Activated naive CD4-positive, alpha-beta T cell treated with anti-CD3 and anti-CD28 coated beads, Interleukin-2, amount 50 U/mL, for 16 hours (primary cell): ENCODE data around the gene NUMA1.

ENCODE experiments used
- DNase-seq: peaks from one replicate; pipeline ENCODE4 v3.0.0-alpha.2; 2020

NUMA1 gene

DNA sequence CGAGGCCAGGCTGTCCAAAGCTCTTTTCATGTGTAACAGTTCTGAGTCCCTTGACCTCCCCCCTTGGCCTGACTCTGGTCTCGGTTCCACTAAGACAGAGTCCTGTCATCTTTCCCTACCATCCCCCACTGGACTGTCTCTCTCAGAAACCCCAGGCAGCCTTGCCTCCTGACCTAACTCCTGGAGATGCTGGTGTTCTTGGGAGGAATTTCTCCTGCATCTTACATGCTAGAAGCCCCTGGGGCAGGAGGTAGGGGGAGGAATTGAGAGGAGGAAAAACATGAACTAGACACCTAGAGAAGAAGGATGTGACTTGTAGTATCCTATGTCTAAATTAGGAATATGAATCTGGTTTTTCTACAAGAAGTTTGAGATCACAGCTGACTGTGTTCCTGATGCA lies 82.3 kb downstream of the NUMA1 start:
- DNase-seq, result no peak

DNA sequence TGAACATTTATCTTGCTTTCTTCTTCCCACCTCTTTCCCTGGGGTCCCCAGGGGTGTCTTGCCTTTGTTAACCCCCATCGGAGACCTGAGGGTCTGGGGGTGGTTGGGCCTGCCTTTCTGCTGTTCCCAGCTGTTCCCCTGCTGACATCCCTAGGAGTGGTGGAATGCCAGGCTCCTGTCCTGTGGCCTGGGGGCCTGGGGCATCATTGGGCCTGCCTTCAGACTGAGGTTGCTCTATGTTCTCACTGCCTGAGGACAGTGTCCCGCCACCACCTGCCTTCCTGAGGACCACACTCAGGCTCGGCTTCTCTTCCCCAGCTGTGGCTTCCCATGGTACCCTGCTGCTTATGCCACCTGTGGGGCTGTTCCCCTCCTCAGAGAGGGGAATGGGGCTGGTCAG lies 82.7 kb downstream of the NUMA1 start:
- no peak for DNase-seq

DNA sequence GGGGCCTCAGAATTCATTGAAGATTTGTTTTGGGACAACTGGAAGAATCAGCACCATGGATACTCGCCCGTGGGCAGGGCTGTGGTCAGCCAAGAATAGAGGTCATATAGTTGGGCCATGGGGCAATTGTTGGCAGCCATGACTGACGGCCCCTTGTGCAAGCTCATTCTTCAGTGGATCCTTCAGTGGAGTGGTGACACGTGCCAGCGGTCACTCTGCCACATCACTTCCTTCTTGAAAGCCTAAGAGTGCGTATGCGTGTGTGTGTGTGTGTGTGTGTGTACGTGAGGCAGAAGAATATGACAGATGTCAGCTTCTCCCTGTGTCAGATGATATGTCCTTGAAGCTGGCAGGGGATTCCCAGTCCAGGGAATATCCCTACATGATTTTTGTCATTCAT lies 83.4 kb downstream of the NUMA1 start:
- DNase-seq, result no peak

DNA sequence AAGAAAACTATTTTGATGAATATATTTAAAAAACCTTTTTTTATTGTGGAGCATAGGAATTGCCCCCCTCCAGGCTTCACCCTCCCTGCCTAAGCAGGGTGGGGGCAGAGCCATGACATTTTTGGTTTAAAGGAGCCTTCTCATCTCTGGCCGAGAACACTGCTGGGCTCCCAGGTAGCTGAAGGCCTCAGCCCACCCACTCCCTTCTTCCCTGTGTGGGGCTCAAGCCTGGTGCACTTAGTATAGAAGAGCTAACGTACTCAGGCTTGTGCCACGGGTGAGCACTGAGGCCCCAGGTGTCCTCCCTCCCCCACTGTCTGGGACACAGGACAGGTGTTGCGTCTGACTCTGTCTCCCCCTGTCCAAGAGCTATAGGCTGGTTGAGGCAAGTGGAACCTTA lies 83.8 kb downstream of the NUMA1 start:
- no peak for DNase-seq

DNA sequence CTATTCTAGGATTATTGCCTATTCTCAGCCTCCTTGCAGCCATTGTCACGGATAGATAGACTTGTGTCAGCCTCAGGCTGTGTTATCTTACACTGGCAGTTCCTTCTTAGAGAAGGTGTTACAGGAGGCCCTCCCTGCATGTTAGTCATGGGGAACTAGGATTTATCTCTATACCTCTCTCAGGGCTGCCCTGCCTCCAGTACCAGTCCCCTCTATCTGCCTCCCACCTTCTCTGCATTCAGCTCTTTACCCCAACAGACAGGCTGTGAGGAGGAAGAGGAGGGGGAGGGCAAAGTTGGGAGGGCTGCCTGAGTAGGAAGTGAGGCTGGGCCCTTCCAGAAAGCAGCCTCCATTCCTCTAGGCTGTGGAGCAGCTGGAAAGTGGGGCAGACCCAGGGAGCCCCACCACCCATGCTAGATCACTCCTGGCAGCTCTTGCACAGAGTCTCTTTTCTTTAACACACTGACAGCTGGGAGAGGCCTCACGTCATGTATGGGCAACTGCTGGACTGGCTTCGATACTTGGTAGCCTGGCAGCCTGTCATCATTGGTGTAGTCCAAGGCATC lies 84.5 kb downstream of the NUMA1 start:
- DNase-seq, result no peak

DNA sequence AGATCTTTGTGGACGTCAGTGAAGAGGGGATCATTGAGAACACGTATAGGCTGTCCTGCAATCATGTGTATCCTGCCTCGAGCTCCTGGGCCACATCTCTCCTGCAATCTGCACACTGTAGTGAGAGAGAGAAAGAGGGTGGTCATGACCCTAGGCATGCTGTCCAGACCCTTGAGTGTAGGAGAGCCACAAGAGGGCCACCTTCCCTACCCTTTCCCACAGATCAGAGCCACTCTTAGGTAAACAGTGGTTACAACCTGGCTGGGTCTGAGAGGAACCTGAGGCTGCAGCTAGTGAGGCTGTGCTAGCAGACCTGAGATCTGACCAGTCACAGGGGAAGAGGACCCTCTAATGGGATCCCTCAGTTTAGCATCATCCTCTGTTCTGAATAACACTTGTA lies 85.6 kb downstream of the NUMA1 start:
- no peak for DNase-seq

DNA sequence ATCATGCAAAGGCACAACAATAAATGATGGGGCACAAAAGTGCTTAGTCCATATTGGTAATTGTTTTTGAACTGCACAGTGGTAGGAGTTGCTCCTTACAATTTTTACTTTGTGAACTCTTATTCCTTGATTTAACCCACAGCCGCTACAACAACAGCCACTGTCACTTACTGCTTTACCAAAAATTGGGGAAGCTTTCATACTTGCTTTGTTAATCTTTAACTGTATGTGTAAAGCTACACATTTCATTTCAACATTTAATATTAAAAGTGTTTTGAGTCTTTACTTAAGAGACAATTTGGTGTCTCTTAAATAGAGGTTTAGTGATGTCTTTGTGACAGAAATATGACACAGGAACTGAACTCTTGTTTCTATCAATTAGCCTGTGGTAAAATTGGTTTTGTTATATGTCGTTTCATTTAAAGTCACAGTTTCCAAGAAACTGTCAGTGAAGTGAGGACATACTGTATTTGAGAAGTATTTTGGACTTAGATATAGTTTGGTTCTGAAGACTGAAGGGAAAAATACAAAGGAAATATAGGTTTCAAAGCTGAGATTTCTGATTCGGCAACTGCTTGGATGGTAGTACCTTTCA lies 88.1 kb downstream of the NUMA1 start:
- DNase-seq, result no peak

DNA sequence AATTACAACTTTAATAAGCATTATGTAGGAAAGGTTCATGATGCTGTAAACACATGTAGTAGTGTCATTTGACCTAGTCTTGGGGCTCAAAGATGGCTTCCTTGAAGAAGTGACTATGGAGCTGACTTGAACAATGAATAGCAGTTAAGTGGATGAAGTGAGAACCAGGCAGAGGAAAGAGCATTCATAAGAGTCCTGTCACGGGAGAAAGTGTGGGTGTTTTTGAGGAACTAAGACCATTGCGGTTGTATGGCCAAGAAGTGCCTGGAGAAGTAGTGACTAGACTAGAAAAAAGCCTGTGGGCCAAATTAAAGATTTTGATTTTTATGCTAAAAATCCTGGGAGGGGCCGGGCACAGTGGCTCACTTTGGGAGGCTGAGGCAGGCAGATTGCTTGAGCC lies 88.8 kb downstream of the NUMA1 start:
- no peak for DNase-seq

DNA sequence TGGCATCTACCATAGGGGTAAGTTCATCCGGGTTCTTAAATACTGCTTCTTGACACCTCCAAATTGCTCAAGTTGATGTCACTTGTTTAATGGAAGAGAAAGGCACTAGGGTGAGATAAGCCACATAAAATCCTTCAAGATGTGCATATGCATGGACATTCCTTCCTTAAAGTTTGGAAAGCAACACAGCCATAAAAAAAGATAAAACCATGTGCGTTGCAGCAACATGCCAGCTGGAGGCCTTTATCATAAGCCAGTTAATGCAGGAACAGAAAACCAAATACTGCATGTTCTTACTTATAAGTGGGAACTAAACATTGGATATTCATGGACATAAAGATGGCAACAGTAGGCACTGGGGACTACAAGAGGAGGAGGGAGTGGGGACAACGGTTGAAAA lies 89.6 kb downstream of the NUMA1 start:
- no peak for DNase-seq

DNA sequence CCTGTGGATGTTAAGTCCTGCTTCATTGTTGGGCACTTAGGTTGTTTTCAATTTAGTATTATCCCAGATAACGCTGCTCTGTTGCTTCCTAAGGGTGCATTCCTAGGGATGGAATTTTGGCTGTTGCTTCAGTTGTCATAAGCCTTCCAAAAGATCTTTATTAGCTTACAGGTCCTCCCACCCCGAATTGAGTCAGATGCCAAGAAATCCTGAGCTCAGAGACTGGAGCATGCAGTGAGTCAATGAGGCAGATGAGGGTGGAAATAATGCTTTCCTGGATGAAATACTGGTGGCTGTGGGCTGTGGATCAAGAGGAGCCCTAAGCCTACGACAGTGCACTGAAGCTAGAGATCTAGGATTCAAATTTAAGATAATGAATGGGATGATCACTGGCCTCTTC lies 92.3 kb downstream of the NUMA1 start:
- DNase-seq, result no peak

DNA sequence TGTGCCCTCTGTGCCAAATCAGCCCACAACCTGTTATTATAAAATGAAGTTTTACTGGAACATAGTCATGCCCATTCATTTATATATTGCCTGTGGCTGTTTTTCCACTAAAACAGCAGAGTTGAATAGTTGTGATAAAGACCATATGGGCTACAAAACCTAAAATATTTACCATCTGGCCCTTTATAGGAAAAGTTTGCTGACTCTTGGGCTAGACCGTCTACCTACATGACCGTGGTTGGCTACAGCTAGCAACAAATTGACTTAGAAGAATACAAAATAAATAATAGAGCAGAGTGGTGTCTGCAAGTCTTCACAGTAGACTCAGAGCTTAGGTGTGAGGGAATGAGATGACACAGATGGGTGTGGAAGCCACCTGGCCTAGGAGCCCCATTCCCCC lies 92.8 kb downstream of the NUMA1 start:
- no peak for DNase-seq

DNA sequence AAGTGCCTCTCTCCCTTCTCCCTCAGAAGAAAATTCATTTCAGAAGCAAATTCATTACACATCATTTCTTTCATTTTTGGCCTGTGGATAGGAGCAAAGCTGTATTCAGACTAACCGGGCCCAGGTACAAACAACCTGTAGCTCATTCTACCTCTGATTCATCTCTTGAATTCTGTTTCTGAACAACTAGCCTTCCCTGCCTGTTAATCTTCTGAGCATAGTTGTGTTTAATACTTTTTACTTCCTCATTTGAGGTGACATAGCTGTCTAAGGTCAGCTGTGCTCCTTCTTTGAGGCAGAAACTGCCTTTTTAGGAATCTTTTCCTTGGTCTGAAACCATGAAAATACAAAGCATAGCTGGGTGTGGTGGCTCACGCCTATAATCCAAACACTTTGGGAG lies 94.2 kb downstream of the NUMA1 start:
- no peak for DNase-seq

DNA sequence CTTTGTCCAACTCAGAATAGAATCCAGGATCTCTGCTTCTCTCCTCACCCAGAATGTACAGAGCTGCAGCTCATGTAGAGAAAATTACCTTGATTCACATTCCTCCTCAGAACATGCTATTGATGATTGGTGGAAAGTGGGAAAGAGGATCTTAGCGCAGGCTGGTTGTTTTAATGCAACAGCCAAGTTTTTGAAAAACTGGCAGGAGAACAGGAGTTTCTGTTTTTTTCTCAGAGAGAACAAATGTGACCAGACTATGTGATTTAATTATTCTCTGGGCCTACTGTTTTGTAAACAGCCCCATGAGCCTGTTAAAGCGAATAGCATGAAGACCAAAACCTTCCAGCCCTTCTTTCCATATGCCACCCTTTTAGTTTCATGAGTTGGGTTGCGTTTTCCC lies 100.7 kb downstream of the NUMA1 start:
- no peak for DNase-seq

DNA sequence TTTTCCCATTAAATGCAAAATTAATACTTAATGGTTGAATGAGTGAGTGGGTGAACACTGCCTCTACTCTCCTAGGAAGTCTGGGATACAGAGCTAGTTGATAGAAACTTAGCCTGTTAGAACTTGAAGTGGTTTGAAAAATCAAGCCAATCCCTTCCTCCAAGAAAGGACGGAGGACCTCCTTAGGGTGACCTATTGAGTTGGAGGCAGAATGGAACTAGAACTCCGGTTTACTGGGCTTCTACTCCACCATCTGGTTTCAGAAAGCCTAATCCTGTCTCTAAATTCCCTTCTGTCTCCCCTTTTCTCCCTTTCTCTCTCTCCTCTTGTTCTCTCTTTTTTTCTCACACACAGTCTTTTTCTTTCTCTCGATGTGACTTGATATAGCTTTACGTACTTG lies 101.2 kb downstream of the NUMA1 start:
- no peak for DNase-seq

DNA sequence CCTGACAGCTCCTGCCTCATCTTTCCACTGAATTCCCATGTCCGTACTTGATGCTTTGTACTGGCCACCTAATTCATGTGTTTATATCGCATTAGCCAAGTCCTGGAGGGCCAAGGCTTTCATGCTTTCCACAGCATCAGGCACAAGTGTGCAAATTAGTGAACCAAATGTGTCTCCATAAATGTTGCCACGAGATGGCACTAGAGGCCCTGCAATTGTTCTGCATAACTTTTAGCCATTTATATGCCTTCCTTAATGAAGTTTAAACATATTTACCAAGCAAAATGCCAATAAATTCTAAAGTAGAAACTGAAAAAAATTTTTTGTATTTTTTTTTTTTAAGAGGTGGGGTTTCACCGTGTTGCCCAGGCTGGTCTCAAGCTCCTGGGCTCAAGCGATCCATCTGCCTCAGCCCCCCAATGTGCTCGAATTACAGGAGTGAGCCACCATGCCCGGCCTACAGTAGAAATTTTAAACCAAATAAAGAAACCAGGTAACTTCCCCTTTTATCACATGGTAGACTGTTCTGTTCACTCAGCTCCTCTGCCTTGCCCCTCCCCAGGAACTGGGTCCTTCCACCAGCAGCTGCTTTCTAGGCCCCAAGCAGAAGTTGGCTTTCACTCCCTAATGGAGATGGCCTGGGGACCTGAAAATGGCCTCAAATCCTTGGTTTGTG lies 102.5 kb downstream of the NUMA1 start:
- DNase-seq, result peak; percentile 46

DNA sequence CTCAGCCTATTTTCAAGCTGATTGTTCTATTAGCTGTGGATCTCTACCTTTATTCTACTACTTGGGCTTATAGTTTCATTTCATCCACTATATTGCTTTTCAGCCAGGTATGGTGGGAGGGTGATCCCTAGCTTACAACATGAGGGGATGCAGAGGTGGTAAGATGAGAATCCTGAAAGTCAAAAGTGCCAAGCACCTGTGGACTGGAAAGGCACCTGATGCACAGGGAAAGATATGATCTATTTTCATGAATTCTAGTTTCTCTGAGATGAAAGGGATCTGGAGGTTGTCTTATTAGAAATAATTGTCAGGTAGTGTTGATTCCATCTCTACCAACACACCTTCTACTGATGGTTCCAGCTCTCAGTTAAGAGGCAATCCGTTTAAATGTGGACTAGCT lies 103.3 kb downstream of the NUMA1 start:
- no peak for DNase-seq

DNA sequence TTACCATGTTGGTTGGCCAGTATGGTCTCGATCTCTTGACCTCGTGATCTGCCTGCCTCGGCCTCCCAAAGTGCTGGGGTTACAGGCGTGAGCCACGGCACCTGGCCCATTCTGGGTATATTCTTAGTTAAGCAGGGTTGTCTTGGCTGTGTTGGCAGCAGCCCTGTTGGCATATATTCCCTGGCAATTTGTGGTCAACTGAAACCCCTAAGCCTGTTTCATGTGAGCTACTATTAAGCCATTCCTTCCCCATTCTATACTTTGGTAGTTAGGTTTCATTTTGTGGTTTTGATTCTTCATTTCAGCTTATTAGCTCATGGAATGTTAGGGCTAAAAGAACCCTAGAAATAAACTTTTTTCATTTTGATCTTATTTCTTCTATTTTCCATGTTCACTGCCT lies 103.8 kb downstream of the NUMA1 start:
- DNase-seq, result no peak

DNA sequence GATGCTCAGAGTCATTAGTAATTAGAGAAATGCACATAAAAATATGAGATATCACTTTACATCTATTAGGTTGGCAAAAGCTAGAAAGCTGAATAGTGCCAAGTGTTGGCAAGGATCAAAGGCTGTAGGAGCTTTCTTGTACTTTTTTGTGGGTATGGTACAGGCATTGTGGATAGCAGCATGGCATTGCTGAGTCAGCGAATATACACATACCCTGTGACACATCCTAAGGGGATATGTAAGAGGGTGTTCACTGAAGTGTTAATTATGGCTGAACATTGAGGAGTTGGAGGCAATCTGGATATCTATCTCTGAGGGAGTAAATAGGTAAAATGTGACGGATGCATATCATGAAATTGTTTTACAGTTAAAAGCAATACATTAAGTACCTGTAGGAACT lies 108.7 kb downstream of the NUMA1 start:
- DNase-seq, result no peak

DNA sequence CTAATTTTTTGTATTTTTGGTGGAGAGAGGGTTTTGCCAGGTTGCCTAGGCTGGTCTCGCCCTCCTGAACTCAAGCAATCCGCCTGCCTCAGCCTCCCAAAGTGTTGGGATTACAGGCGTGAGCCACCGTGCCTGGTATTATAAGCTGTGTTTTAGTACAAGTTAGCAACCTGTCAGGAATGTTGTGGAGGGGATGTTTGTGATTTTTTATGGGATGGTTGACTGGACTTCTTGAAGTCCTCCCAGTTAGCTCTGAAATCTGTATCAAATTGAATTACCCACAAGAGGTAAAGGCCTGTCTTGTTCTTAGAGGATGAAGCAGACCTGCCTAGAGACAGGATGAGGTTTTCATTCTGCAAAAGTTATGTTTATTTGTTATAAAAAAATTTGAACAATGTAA lies 115.7 kb downstream of the NUMA1 start:
- no peak for DNase-seq

DNA sequence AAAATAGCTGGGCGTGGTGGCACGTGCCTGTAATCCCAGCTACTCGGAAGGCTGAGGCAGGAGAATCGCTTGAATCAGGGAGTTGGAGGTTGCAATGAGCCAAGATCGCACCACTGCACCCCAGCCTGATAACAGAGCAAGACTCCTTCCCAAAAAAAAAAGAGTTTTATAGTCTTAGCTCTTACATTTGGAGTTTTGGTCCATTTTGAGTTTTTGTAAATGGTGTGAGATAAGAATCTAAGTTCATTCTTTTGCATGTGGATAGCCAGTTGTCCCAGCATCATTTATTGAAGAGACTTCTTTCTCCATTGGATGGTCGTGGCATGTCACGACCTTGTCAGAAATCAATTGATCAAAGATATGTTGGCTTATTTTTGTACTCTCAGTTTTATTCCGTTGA lies 116.9 kb downstream of the NUMA1 start:
- no peak for DNase-seq

DNA sequence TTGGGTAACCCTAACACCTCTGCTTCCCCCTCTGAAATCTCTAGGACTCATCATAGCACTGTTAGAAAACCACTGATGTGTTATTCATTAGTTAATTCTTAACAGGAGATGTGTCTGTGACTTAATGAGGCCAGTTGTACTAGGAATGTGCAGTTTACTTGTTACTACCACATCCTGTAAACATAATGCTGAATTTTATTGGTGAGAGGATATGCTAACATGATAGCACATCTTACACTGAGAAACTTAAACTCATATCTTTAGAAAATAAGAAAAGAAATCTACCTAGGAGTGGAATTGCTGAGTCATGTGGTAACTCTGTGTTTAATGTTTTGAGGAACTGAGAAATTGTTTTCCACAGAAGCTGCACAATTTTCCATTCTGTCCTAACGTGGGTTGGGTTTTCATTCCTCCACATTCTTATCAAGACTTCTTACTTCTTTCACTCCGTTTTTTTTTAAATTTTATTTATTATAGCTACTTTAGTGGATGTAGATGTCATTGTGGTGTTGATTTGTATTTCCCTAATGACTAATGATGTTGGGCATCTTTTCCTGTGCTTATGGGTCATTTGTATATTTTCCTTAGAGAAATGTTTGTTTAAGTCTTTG lies 117.8 kb downstream of the NUMA1 start:
- no peak for DNase-seq

DNA sequence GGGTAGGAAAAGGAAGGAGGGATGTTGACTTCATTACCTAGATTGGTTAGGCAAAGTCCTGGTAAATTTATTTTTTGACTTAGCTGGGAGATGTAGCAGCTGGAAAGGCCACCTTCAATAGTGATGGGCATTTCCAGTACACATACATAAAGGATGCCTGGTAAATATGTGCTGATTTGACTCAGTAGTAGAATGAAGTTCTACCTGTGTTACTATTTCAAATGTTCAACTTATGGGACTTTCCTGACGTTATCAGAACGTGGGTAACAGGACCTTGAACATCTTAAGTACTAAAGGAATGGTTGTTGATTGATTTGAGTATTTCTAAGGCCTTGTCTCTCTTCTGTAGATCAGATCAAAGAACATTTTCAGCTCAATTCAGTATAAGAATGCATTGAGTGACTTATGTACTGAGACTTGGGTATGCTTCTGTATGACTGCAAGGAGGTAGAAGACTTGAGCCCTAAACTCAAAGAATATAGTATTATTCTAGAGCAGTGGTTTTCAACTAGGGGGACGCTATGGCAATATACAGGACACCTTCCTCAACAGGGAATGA lies 124.4 kb downstream of the NUMA1 start:
- DNase-seq, result no peak
